HG02970 (cell line): ENCODE data around the gene LTBP3.

Source experiments
- ATAC-seq: cut with Tn5 transposase; IDR thresholded peaks from one replicate; pipeline ENCODE4 v1.9.1; 2021; ENCODE audit warnings: mild to moderate bottlenecking, moderate library complexity, moderate number of reproducible peaks; ENCODE audit not compliant: unreplicated experiment, low FRiP score

LTBP3 gene

DNA sequence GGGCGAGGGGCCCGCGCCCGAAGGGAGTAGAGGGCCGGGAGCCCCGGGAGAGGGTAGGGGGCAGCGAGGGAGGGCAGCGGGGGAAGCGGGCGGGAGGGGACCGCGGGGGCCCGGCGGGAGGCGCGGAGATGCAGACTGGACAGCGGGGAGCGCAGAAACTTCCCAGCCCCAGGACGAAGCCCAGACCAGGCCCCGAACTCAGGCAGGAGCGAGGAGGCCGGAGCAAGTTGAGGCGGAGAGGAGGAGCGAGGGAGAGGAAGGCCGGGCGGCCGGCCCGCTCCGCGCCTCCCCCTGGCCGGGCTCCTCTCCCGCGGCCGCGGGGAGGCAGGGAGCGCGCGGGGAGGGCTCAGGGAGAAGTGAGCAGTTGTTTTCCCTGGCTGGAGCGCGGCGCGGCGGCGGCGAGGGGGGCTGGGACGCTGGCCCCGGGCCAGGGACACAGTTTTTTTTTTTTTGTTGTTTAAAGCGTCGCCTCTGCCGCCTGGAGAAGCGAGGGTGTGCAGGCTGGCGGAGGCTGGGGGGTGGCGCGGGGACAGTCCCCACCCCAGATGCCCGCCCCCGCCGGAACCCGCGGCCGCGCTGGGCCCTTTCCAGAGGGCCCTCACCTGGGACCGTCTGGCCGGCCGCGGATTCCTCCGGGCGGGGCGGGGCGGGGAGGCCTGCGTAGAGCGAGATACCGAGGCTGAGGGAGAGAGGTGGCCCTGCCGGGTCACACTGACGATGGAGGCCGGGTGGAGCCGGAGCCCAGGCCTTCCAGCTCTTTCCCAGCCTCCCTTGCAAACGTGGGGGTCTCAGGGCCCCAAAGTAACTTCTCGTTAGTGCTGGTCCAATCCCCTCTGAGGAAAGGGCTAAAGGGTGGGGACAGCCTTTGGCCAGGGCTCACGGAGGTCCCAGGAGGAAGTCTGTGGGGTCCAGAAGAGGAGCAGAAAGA lies at the start of gene LTBP3:
LTBP3 (minus strand) TSS at position 358 of the 928 bp plus-strand sequence. CDS start 400 bp downstream, outside the sequence.
- ATAC-seq: no peak

DNA sequence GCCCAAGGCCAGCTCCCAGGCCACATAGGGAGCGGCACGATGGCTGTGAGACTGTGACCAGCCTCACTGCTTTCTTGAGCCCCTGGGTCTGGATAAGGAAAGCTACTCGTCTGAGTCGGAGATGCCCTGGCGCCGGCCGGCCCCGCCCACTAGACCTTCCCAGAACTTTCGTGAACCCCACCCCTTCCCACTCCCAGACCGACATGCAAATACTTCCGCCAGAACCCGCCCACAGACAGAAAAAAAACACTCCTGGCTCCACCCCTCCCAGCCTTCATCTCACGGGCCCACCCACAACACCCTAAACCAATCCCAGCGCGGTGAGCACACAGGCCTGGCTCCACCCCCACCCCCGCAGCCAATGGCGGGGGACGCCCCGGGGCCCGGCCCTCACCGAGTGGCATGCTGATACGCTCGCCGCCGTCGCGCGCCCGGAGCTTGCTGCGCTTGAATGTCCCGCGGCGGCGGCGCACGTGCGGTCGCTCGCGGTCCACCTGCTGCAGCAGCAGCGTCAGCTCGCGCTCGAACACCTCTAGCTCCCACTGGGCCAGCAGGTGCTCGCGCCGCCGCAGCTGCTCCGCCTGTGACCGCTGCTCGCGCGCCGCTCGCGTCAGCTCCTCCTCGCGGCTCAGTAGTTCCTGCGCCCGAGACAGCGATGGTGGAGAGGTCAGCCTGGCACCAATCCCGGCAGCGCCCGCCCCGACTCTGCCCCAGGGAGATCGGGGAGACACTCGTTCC lies 48.9 kb upstream of the LTBP3 start:
- ATAC-seq: no peak

DNA sequence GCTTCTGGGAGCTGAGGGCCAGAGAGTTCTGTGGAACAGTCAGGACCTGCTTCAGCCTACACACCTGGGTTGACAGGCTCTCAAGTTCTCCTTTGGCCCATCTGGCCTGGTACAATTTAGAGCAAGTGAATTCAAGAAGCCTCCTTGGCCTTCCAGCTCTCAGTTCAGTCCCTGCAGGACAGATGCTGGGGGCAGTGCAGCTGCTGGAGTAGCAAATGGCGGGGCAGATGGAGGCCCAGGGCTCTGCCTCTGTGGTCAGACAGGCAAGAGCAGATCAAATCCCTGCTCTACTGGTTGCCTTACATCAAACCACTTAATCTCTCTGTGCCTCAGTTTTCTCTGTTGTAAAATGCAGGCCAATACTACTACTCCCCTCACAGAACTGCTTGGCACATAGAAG lies 46.1 kb upstream of the LTBP3 start:
- ATAC-seq: no peak

DNA sequence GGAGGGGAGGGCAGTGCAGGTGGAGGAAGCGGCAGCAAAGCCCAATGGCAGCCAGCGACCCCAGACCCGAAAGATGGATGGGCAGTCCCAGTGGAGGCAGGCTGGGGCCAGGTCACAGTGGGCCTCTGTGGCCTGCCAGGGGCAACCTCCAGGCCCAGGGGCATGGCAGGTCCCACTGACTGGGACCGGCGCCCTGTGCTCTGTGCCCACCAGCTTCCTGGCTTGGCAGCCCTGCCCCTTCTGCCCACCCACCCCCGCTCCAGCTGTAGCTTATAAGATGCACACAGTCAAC lies 41.7 kb upstream of the LTBP3 start:
- no peak for ATAC-seq

DNA sequence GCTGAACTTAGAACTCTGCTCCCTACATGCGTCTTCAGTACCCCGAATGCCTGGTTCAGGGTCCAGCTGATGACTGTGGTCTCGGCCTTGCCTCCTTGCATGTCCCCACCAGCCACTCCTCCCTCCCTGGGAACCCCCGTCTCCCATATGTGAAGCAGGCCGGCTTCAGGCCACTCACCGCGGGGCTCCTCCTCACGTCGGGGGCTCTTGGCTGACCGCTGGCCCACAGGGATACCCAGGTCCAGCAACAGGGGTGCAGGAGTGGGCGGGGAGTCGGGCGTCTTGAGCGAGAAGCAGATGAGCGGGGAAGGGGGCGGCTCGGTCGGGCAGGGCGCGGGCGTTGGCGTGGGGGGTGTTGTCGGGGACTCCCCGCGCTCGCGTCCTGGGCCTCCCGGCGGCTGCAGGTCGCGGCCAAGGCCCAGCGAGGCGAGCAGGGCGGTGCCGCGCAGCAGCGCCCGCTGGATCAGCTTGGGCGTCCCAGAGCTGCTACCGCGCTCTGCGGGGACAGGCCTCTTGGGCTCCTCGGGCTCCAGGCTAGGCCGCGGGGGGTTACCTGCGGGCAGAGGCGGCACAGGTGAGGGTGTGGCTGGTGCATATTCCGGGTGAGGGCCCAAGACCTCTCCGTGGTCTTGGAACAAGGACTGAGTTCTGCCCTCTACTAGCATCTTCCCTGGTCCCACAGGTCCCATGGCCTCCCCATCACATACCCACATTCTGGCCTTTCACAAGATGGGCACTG lies 41.2 kb upstream of the LTBP3 start:
- no peak for ATAC-seq

DNA sequence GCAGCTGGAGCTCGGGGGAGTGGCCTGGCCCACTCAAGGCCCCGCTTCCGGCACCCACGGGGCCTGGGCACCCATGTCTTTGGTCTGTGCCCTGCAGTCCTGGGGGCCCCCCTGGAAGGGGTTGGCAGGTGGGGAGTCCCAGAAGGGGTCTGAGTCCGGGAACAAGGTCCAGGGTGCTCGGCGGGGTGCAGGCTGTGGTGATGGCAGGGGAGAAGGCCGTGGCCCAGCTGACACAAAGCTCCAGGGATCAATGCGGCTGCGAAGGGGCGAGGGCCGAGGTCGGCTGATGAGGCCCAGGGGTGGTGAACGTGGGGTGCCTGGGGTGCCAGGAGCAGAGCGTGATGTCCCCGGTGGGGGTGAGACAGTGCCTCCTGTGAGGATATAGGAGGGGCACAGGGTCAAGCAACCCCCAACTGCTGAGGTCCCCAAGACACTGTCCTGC lies 40.1 kb upstream of the LTBP3 start:
- no peak for ATAC-seq

DNA sequence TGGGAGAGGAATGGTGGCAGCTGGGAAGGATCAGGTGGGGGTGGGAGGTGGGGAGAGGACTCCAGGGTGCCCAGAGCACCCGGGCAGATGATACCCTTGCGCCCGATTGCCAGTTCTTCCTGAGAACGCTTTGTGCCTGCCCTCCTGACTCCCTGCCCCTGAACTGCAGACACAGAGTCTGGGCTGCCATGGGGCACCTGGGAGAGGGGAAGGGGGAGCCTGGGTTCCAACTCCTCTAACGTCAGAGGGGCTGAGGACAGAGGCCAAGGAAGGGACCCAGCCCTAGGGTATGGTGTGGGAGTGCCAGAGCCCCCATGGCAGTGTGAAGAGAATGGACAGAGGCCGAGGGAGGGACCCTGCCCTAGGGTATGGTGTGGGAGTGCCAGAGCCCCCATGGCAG lies 38.4 kb upstream of the LTBP3 start:
- ATAC-seq: no peak

DNA sequence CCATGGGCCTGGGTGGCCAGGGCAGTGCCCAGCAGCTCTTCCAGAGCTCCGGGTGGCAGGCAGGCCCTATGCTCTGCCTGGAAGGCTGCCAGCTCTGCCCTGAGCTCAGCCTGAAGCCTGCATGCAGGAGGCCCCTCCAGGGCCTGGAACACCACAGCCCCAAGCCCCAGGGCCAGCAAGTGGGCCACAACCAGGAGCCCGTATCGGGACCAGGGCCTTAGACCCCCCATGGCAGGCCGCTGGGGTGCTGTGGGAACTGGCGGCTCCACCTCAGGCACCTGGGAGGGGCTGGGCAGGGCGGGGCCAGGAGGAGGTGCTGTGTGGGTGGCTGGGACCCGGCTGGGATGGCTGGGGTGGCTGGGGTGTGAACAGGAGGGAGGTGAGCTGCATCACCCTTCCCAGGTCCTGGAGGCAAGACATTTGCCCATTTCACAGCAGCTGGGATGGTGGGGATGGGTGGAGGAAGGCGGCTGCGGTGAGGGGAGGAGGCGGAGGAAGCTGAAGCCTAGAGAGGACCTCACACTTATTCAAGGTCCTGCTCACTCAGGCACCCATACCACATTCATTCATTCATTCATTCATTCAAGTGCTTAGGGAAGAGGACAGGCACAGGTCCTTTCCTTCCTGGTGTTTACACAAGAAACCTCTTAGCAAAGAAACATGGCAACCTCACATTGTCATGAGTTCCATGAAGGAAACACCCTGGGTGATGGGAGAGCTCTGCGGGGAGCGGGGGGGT lies 37.6 kb upstream of the LTBP3 start, which contains the start of gene KCNK7:
KCNK7 (minus strand) TSS at position 258 of the 739 bp plus-strand sequence; CDS start at position 230, 28 bp downstream.
- ATAC-seq: no peak

DNA sequence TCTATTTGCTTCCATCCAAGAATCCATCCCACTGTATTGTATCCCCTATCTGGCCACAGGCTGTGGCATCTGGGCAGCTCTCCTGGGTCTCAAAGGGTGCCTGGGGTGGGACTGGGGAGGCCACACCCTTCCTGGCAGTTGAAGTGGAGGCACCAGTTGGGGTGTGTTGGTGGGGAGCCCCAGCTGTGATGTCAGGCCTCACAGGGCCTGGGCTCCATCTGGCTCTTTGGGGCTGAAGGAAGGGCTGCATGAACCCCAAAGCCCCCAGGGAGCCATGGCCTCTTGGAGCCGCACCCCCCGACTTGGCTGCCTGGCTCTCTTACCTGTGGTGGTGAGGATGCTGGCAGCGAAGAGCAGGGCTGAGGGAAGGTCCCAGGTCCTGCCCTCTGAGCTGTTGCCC lies 37.0 kb upstream of the LTBP3 start:
- no peak for ATAC-seq

DNA sequence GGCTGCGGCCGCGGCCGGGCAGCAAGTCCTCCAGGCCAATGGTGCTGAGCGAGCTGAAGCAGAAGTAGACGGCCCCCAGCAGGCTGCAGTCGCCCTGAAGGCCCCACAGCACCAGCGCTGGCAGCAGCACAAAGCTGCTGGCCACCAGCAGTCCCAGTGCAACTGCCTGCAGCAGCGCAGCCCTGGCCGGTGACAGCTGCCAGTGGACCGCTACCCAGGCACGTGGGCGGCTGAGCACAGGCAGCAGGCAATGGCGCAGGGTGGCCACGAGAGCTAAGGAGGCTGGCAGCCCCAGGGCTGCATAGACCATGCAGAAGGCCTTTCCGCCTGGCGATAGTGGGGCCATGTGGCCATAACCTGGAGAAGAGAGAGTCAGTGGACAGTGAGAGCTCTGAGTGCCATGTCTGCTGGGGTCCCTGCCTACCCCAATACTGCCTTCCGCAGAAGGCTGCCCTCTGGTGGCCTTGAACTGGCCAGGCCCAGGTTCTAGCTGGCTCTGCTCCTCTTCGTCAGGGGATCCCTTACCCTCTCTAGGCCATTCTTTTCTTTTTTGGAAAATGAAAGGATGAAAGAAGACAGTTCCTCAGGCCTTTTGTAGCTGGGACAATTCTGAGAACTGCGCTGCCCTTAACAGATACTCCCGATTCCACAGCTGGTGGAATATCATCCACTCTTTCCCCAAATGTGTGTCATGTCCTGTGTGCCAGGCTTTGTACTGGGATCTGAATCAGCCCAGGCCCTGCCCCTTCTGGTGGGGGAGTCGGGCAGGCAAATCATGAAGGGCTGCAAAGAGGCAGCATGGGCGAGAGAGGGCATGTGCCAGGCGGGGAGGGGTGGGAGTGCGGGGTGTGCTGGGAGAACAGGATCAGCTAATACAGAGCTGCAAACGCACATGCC lies 35.6 kb upstream of the LTBP3 start:
- ATAC-seq: no peak

DNA sequence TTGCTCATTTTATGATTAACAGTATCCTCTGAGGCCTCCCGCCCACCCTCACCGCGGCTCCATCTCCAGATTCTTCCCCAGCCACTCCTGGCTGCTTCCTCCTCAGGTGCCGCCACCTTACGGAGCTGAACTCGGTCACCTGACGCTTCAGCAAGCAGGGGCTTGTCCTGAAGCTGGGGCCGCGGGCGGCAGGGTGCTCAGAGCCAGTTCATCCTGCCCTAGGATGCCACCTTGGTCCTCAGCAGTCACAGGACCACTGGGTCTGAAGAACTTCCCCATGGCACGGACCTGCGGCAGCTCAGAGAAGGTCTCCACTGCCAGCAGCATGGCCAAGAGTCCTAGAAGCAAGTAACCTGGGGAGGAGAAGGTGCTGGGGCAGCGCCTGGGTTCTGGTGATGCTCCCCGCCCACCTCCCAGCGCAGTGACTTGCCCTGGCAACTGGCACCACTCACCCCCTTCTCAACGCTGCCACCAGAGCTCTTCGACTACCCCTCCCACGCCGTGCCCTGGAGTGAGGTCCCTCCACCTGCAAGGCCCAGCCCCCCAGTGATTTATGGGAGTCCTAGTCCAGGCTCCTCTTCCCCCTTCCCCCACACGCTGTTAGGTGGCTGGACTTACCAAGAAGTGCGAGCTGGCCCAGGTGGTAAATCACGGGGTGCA lies 34.8 kb upstream of the LTBP3 start:
- ATAC-seq: no peak

DNA sequence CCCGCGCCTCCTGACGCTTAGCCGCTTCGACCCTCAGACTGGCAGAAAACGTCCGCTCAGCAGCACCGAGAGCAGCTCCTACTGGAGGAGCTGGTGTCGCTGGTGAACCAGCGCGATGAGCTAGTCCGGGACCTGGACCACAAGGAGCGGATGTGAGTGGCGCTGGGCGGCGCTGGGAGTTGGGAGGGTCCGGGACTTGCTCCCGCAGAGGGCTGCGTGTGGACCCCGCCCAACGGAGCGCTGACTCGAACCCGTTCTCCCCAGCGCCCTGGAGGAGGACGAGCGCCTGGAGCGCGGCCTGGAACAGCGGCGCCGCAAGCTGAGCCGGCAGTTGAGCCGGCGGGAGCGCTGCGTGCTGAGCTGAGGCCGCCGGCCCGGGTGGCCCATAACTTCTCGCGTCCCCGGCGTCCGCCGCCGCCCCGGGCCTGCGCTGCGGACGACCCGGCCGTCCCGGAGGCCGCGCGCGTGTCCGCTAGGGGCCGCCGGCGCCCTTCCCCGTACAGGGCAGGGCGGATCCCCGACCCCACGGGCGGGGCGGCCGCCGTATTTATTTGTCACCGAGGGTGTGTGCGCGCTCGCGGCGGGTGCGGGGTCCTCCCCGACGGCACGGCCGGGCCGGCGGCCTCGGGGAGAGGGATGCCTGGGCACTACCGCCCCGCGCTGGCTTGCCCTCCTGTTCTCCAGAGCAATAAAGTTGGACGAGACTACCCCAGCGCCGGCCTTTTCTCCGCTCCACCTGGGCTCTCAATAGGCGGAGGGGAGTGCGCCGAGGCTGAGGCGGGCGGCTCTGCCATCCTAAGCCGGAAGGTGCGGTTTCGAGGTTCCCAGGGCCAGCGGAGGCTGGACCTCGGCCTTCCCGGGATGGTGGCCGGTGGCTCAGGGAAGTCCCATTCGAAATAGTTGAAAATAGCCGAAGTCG lies 34.0 kb upstream of the LTBP3 start:
- ATAC-seq: no peak

DNA sequence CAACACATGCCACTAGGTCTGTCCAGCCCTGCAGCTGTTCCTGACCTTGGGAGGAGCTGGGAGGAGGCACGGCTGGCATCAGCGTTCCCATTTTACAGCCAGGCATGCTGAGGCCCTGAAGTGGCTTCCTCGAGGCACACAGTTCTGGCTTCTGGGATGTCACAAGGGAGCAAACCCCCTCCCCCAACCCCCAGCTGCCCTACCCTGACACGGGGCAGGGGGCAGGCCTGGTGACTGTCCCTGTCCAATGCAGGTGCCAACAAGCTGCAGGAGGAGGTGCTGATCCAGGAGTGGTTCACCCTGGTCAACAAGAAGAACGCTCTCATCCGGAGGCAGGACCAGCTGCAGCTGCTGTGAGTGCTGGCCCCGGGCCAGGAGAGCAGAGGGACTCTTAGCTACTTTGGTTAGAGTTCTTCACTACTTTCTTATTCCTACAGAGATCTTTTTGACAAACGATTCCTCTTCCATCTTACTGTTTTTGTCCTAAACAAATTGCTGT lies 32.1 kb upstream of the LTBP3 start:
- ATAC-seq: no peak

DNA sequence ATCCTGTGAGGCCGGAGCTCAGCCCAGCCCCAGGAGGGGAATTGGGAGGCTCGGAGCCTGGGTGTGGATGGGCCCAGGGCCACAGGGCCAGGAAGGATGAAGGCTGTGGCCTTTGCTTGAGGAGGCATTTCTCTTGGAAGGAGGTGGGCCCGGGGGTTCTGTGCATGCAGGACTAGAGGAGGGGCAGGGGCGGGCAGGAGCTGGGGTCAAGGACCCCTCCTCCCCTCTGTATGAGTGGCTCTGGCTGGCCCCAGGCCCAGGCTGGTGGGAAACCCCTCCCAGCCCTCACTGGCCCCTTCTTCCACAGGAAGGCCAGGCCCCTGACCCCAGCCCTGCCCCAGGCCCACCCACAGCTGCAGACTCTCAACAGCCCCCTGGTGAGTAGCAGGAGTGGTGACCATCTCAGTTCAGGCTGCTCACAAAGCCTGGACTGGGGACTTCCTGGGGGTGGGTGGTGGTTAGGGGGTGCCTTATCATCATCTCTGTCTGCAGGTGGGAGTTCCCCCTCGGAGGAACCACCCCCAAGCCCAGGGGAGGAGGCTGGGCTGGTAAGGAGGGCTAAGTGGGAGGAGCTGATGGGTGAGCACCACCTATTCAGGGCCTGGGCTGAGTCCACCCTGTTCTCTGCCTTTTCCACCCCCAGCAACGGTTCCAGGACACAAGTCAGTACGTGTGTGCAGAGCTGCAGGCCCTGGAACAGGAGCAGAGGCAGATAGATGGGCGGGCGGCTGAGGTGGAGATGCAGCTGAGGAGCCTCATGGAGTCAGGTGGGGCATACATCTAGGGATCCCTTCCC lies 31.5 kb upstream of the LTBP3 start:
- ATAC-seq: no peak

DNA sequence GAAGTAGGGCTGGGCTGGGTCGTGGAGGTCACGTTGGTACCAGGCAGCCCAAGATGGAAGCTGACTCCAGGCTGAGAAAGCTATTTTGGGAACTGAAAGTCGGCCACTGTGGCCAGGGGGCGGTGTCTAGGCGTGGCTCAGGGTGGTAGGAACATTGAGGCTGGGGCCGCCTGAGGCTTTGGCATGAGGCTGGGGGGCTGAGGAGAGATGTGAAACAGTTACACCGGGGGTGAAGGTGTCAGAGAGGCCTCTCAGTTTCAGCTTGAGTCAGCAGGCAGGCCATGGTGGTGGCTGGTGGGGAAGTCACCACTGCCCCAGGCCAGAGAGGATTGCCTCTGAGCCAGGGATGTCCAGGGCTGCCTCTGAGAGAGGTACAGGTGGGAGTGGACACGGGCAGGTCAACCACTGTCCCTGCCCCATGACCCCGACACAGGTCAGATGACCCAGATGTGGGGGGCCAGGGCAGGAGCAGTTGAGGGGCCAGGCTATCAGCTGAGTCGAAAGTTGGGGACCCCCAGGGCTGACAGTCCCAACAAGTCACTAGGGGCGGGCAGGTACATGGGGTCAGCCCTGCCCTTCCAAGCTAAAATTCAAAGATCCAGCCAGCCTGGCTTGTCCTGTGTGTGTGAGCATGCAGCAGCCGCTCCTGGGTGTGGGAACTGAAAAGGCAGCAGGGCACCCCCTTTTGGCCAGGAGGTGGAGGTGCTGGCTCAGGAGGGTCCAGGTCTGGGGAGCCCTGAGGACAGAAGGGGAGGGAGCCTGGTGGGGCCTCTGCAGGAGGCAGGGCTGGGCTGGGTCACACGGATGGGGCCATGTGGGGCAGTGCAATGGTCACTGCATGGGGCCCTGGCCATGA lies 30.3 kb upstream of the LTBP3 start:
- peak; percentile 72 for ATAC-seq

DNA sequence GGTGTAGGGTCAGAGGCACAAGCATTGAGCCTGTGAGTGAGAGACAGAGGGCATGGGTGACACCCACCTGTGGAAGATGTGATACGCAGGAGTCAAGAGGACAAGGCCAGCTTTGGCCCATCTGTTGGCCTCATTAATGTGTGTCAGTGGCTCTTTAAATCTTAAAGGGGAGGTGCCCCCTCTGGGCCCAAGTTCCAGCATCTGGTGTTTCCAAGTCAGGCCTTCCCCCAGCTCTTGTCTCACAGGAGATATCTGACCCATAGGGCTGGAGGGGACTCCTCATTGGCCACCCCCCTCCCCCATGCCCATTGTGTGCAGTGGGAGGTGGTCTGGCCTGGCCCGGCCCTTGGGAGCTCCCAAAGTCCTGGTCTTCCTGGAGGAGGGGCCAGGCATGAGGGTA lies 28.5 kb upstream of the LTBP3 start:
- ATAC-seq: no peak
